ENCODE results near the gene KNDC1.

DNA sequence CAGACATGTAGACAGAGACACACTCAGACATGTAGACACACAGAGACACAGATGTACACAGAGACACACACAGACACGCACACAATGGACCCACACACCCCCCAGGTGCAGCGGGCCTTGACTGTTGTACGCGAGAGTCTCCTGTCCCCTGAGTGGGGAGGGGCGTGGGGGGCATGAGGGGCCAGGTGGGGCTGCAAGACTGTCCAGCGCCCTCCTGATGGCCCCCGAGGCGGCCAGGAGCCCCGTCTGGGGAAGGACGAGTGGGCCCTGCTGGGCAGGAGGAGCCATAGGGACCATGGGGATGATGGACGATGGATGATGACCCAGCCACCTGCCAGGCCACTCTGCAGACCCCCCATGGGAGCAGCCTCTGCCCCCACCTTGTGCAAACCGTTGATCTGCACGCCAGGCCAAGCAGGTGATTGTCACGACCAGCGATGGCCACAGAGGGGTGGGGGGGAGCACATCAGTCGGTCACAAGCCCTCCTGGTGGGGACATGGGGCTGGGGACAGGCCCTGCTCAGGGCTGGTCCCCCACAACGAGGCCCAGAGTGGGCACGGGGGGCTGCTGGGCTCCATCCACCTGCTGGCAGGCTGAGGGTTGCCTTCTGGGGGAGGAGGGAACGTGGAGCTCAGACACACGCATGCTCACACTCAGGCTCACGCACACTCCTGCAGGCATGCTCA is 89.2 kb downstream of the KNDC1 start:
- no peak for TF ChIP-seq CTCF (IDR thresholded peaks at IDR 0.05 in 8 of 11, conservative IDR thresholded peaks at IDR 0.05 in 3 of 11)
- no peak for TF ChIP-seq POLR2A (IDR thresholded peaks at IDR 0.05)
